Glutamatergic neuron (in vitro differentiated cells): ENCODE results near the gene LSAMP. TPM values are rescaled to one million over a fixed set of nuclear protein-coding genes. Genes with fewer than 3 reads are reported as not detected.
"Not testable (repeated sequence)": the region's sequence is repeated elsewhere in the genome, so short reads cannot be mapped to it uniquely, and the experiment has no call there.

Experiments used
- DNase-seq: peaks from one replicate; pipeline ENCODE4 v3.0.0; 2022
- H3K27ac Mint-ChIP-seq: one replicate; pipeline ENCODE4 v1.8.0; 2020; ENCODE audit warnings: mild to moderate bottlenecking, mixed read lengths, inconsistent platforms; ENCODE audit not compliant: unreplicated experiment
- H3K27me3 Mint-ChIP-seq: one replicate; pipeline ENCODE4 v1.8.0; 2020; ENCODE audit warnings: mild to moderate bottlenecking, moderate library complexity, mixed read lengths, inconsistent platforms; ENCODE audit not compliant: unreplicated experiment
- H3K36me3 Mint-ChIP-seq: one replicate; pipeline ENCODE4 v1.8.0; 2020; ENCODE audit warnings: mild to moderate bottlenecking, mixed read lengths, inconsistent platforms; ENCODE audit not compliant: unreplicated experiment
- H3K4me1 Mint-ChIP-seq: one replicate; pipeline ENCODE4 v1.8.0; 2020; ENCODE audit warnings: mild to moderate bottlenecking, low read depth, mixed read lengths, inconsistent platforms; ENCODE audit not compliant: unreplicated experiment
- H3K4me3 Mint-ChIP-seq: one replicate; pipeline ENCODE4 v1.8.0; 2020; ENCODE audit warnings: mild to moderate bottlenecking, mixed read lengths, inconsistent platforms; ENCODE audit not compliant: unreplicated experiment
- H3K9me3 Mint-ChIP-seq: one replicate; pipeline ENCODE4 v1.8.0; 2020; ENCODE audit warnings: mild to moderate bottlenecking, moderate library complexity, mixed read lengths, inconsistent platforms; ENCODE audit not compliant: unreplicated experiment
- total RNA-seq: library from RNA; stranded (reverse); fragmentation: NEBNext Ultra II Directional; extraction: Animal tissue kit (Norgen Biotek cat#: 25700); gene quantifications from one replicate; pipeline ENCODE4 v1.2.1, GENCODE V29; 2021; ENCODE audit not compliant: unreplicated experiment
- TF ChIP-seq, protein P1 (sequence below): fragments of 200-600 bp; sonication (generic); IDR thresholded peaks from one replicate; pipeline ENCODE4 v1.5.0; 2021; ENCODE audit not compliant: partially characterized antibody, unreplicated experiment

LSAMP gene
- total RNA-seq, 1 donor from 2014 or later = 67.1 TPM

DNA sequence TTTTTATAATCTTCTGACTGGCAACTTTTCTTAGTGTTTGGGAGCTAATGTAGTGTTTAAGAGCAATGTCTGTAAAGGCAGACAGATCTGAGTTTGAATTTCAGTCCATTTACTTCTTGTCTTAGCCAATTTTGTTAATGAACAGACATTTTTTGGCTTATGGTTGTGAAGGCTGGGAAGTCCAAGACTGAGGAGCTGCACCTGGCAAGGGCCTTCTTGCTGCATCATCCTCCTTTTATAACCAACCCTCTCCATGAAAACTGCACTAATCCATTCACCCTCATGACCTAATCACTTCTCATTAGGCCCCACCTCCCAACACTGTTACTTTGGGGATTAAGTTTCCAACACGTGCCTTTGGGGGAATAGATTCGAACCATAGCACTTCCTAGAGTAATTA lies 657.5 kb downstream of the LSAMP start:
- peaks cover 43% of the 10 kb centered on the region for H3K4me1 Mint-ChIP-seq
- H3K27me3 Mint-ChIP-seq = peaks cover 16% of the 10 kb centered on the region
- TF ChIP-seq, protein P1, sequence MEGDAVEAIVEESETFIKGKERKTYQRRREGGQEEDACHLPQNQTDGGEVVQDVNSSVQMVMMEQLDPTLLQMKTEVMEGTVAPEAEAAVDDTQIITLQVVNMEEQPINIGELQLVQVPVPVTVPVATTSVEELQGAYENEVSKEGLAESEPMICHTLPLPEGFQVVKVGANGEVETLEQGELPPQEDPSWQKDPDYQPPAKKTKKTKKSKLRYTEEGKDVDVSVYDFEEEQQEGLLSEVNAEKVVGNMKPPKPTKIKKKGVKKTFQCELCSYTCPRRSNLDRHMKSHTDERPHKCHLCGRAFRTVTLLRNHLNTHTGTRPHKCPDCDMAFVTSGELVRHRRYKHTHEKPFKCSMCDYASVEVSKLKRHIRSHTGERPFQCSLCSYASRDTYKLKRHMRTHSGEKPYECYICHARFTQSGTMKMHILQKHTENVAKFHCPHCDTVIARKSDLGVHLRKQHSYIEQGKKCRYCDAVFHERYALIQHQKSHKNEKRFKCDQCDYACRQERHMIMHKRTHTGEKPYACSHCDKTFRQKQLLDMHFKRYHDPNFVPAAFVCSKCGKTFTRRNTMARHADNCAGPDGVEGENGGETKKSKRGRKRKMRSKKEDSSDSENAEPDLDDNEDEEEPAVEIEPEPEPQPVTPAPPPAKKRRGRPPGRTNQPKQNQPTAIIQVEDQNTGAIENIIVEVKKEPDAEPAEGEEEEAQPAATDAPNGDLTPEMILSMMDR = no peak
- H3K36me3 Mint-ChIP-seq = no peaks in the 10 kb centered on the region
- H3K27ac Mint-ChIP-seq = no peak overlapping the region
- no peak for DNase-seq
- H3K4me3 Mint-ChIP-seq = no peak overlapping the region
- peaks cover 15% of the 10 kb centered on the region for H3K9me3 Mint-ChIP-seq

DNA sequence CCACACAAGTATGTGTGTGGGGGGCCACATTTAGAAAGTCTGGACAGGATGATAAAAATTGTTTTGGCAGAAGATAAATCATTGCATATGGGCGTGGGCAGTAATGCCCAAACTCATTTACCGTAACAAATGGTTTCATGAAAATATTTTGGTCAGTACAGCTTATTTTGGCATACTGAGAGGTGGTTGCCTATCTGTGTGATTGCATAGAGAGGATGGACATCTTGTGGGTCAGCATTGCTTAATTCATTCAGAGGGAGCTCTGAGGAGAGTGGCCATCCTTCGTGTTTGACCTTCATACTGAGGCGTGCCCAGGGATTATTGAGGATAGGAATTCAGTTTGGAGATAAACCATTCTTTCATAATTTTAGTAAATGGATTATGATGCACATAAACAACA lies 659.5 kb downstream of the LSAMP start:
- peaks cover 47% of the 10 kb centered on the region for H3K4me1 Mint-ChIP-seq

DNA sequence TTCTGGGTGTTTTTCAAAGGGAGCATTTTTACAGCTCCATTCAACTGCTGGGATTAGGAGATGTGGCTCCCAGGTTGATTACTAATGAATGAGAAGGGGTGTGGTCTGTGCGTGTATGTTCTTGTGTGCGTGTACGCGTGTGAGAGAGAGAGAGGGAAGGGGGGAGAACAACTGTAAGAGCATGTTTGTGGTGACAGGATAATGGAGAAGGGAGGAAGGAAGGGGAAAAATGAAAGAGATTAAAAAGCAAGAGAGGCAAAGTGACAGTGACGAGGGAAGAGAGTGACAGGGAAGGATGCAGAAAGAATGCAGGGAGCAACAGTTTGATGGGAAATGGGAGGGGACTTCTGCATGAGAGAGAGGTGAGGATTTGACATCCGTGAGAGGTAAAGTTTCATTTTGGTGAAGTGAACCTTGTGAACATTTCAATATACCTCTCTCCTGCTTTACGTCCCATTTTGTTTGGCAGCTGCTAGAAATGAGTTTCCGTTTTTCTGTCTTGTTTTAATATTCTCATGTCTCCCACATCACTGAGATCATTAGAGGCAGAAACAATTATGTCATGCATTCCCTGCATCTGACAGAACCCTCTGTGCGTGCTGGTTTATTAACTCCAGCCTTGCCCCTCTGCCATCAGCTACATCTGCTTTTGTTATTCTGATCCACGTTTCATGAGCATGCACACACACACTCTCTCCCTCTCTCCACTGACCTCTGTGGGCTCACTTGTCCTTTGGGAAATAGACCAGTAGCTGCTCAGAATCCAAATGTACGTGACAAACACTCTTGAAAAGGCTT lies 660.3 kb downstream of the LSAMP start:
- DNase-seq = peak; percentile 21
- TF ChIP-seq, protein P1 = peak; percentile 31

More for the DNA sequence above, 659.5 kb downstream of the LSAMP start:
- Mint-ChIP-seq H3K4me3 (peak overlapping the region; percentile 94), H3K27me3 (peaks cover 17% of the 10 kb centered on the region), H3K36me3 (no peaks in the 10 kb centered on the region), H3K27ac (peak overlapping the region; percentile 99), H3K9me3 (peaks cover 15% of the 10 kb centered on the region)
- no peak for DNase-seq
- TF ChIP-seq, protein P1 = no peak

DNA sequence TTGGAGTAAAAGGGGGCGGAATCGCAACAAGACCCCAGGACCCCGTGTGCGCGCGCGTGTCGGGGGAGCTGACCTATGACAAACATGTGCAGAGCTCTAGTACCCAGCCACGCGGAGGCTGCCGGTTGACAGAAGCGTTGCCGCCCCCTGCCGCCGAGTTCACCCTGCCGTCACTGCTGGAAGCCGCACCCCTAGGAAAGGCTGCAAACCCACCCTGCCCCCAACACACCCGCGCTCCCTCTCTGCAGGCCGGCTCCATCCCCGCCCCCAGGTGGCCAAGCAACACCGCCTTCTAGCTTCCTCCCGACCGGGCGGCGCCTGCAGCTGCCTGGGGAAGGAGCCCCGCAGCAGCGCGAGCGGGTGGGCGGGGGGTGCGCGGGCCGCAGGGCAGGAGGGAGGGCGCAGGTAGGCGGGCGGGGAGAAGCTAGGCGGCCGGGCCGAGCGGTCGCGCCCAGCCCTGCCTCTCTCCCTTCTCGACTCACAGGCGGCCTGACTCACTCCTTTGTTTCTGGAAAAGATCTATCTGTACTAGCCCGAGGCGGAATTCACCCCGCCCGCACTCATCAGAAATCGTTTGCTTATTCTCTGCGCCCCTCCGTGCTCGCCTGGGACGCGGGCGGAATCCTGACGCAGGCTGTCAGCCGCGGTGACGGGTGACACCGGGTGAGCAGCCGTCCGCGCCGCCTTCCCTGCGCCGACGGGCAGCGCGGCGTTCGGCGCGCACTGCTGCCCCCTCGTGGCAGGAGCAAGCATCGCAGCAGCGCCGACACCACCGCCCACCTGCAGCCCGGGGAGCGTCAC lies 661.1 kb downstream of the LSAMP start:
- H3K9me3 Mint-ChIP-seq = peaks cover 16% of the 10 kb centered on the region
- peak; percentile 99 for DNase-seq
- H3K4me3 Mint-ChIP-seq = peak overlapping the region; percentile 94
- peak overlapping the region; percentile 99 for H3K27ac Mint-ChIP-seq
- TF ChIP-seq, protein P1 = peak; percentile 99
- H3K27me3 Mint-ChIP-seq = peaks cover 18% of the 10 kb centered on the region
- H3K4me1 Mint-ChIP-seq = peaks cover 45% of the 10 kb centered on the region
- no peaks in the 10 kb centered on the region for H3K36me3 Mint-ChIP-seq

More for the DNA sequence above, 660.3 kb downstream of the LSAMP start:
- H3K27ac Mint-ChIP-seq = peak overlapping the region; percentile 99
- peaks cover 16% of the 10 kb centered on the region for H3K9me3 Mint-ChIP-seq
- H3K4me3 Mint-ChIP-seq = peak overlapping the region; percentile 94
- peaks cover 18% of the 10 kb centered on the region for H3K27me3 Mint-ChIP-seq
- no peaks in the 10 kb centered on the region for H3K36me3 Mint-ChIP-seq
- peaks cover 49% of the 10 kb centered on the region for H3K4me1 Mint-ChIP-seq

DNA sequence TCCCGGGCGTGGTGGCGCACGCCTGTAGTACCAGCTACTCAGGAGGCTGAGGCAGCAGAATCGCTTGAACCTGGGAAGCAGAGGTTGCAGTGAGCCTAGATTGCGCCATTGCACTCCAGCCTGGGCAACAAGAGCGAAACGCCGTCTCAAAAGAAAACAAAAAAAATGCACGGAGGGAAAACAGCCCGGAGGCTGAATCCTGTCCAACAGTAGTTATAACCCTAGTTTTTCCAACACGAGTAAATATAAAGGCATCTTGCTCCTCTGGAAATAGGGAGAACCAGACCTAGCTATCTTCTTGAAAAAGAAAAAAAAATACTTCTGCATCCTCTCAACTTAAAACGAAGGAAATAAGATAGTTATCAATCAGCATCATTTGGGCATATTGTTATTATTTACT lies 661.9 kb downstream of the LSAMP start:
- peaks cover 16% of the 10 kb centered on the region for H3K9me3 Mint-ChIP-seq
- not testable (repeated sequence) for DNase-seq, H3K36me3 Mint-ChIP-seq
- peaks cover 18% of the 10 kb centered on the region for H3K27me3 Mint-ChIP-seq
- H3K4me3 Mint-ChIP-seq = peak overlapping the region; percentile 30
- peaks cover 39% of the 10 kb centered on the region for H3K4me1 Mint-ChIP-seq
- H3K27ac Mint-ChIP-seq = peak overlapping the region; percentile 99
